ENCODE data around the gene CCSER1. TPM values are rescaled to one million over a fixed set of nuclear protein-coding genes. Genes with fewer than 3 reads are reported as not detected.
"Not testable (repeated sequence)": the region's sequence is repeated elsewhere in the genome, so short reads cannot be mapped to it uniquely, and the experiment has no call there.

The CCSER1 gene
- total RNA-seq, 1 donor from 2014 or later: 13.3 TPM

GRCh38 chr4:90393215-90393614, 266.0 kb downstream of the CCSER1 start:
- ATAC-seq: no peak
- intact Hi-C loops (cut with micrococcal nuclease): no loop called here
- DNase-seq: no peak

- intact Hi-C loops (cut with micrococcal nuclease): no loop called here
- DNase-seq: no peak
- no peak for ATAC-seq
These were observed 276.6 kb downstream of the CCSER1 start for GRCh38 chr4:90403781-90404180.

GRCh38 chr4:90407897-90408296, 280.7 kb downstream of the CCSER1 start:
- ATAC-seq; intact Hi-C loops (cut with micrococcal nuclease); DNase-seq: not testable (repeated sequence)

GRCh38 chr4:90412786-90413185, 285.6 kb downstream of the CCSER1 start:
- DNase-seq; intact Hi-C loops (cut with micrococcal nuclease); ATAC-seq: not testable (repeated sequence)

- ATAC-seq (no peak), DNase-seq (no peak)
- intact Hi-C loops (cut with micrococcal nuclease): no loop called here
These were observed 287.9 kb downstream of the CCSER1 start for GRCh38 chr4:90415116-90415515.

- intact Hi-C loops (cut with micrococcal nuclease): no loop called here
- no peak for DNase-seq
- no peak for ATAC-seq
These were observed 292.0 kb downstream of the CCSER1 start for GRCh38 chr4:90419124-90419711.

GRCh38 chr4:90421161-90421560, 294.0 kb downstream of the CCSER1 start:
- no peak for ATAC-seq
- intact Hi-C loops (cut with micrococcal nuclease): no loop called here
- no peak for DNase-seq

GRCh38 chr4:90425893-90426292, 298.7 kb downstream of the CCSER1 start:
- no peak for ATAC-seq
- no peak for DNase-seq
- intact Hi-C loops (cut with micrococcal nuclease): no loop called here

- intact Hi-C loops (cut with micrococcal nuclease): no loop called here
- no peak for ATAC-seq
- no peak for DNase-seq
These were observed 311.3 kb downstream of the CCSER1 start for GRCh38 chr4:90438522-90438921.

- no peak for DNase-seq
- intact Hi-C loops (cut with micrococcal nuclease): no loop called here
- no peak for ATAC-seq
These were observed 314.6 kb downstream of the CCSER1 start for GRCh38 chr4:90441770-90442169.

- intact Hi-C loops (cut with micrococcal nuclease): no loop called here
- ATAC-seq (no peak), DNase-seq (no peak)
These were observed 315.4 kb downstream of the CCSER1 start for GRCh38 chr4:90442619-90443018.

- ATAC-seq: no peak
- no peak for DNase-seq
- intact Hi-C loops (cut with micrococcal nuclease): no loop called here
These were observed 316.0 kb downstream of the CCSER1 start for GRCh38 chr4:90443231-90443630.

GRCh38 chr4:90444904-90445303, 317.7 kb downstream of the CCSER1 start:
- ATAC-seq: no peak
- no peak for DNase-seq
- intact Hi-C loops (cut with micrococcal nuclease): no loop called here

- intact Hi-C loops (cut with micrococcal nuclease): no loop called here
- no peak for DNase-seq
- ATAC-seq: no peak
These were observed 318.2 kb downstream of the CCSER1 start for GRCh38 chr4:90445380-90445779.

- intact Hi-C loops (cut with micrococcal nuclease): no loop called here
- DNase-seq (no peak), ATAC-seq (no peak)
These were observed 322.4 kb downstream of the CCSER1 start for GRCh38 chr4:90449626-90450025.

GRCh38 chr4:90456891-90457290, 329.7 kb downstream of the CCSER1 start:
- ATAC-seq (no peak), DNase-seq (no peak)
- intact Hi-C loops (cut with micrococcal nuclease): no loop called here

GRCh38 chr4:90457817-90458216, 330.6 kb downstream of the CCSER1 start:
- ATAC-seq (no peak), DNase-seq (no peak)
- intact Hi-C loops (cut with micrococcal nuclease): no loop called here

GRCh38 chr4:90458576-90458975, 331.4 kb downstream of the CCSER1 start:
- intact Hi-C loops (cut with micrococcal nuclease): no loop called here
- no peak for ATAC-seq
- DNase-seq: no peak

GRCh38 chr4:90474484-90474883, 347.3 kb downstream of the CCSER1 start:
- DNase-seq: no peak
- intact Hi-C loops (cut with micrococcal nuclease): no loop called here
- no peak for ATAC-seq

- DNase-seq (no peak), ATAC-seq (no peak)
- intact Hi-C loops (cut with micrococcal nuclease): no loop called here
These were observed 348.8 kb downstream of the CCSER1 start for GRCh38 chr4:90476019-90476418.

GRCh38 chr4:90476586-90476985, 349.4 kb downstream of the CCSER1 start:
- ATAC-seq (no peak), DNase-seq (no peak)
- intact Hi-C loops (cut with micrococcal nuclease): no loop called here

- intact Hi-C loops (cut with micrococcal nuclease); ATAC-seq: not testable (repeated sequence)
These were observed 357.7 kb downstream of the CCSER1 start for GRCh38 chr4:90484894-90485293.

More at GRCh38 chr4:90484894-90485293, 357.7 kb downstream of the CCSER1 start:
- DNase-seq: not testable (repeated sequence)
